ENCODE data around the gene KIRREL3.

Gene KIRREL3

DNA sequence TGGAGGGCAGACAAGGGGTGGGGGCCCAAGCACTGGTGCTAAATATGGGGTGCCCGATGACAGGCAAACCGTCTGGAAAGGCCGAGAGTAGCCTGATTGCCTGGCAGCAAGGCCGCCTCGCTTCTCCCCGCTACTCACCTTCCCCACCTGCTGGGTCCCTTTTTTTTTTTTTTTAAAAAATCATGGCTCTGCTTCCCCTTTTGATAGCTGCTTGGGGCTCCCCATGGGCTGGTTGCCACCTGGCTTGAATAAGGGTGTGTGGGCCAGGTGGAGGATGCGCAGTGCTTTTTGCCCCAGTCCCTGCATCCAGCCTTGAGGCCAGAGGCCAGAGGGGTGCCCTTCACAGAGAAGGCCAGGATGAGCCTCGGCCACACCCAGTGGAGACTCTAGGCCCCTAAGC is 533.1 kb downstream of the KIRREL3 start:
- no peaks in the 10 kb centered on the region for H3K27me3 ChIP-seq (ENCODE audit: low read length)
- H3K4me2 ChIP-seq (ENCODE audit: low read depth, low read length, poor library complexity, severe bottlenecking), result no peak overlapping the region

DNA sequence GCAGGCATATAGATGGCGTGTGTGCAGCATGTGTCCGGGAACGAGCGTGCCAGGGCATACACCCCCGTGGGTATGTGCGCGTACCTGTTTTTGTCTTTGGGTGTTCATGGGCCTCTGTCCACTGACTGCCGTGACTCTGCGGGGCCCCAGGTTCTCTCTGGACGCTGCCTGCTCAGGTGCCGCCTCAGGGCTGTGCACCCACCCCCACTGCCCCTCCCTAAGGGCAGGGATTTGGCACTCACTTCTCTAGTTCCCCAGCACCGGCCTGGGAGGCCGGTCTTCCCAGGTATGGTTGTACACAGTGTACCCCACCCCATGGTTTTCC is 533.6 kb downstream of the KIRREL3 start:
- no peak overlapping the region for H3K4me3 ChIP-seq (ENCODE audit: insufficient read depth, low read length, poor library complexity, severe bottlenecking)
- no peak overlapping the region for H3K4me2 ChIP-seq (ENCODE audit: low read depth, low read length, poor library complexity, severe bottlenecking)
- no peaks in the 10 kb centered on the region for H4K20me1 ChIP-seq (ENCODE audit: low read depth, low read length)
- H3K9me3 ChIP-seq (ENCODE audit: insufficient read depth, low read length), result no peaks in the 10 kb centered on the region
- H3K9ac ChIP-seq (ENCODE audit: low read length), result no peak overlapping the region
- no peak for TF ChIP-seq EZH2phosphoT487 (conservative IDR thresholded peaks at IDR 0.05; ENCODE audit: low read length)
- TF ChIP-seq, protein P1, sequence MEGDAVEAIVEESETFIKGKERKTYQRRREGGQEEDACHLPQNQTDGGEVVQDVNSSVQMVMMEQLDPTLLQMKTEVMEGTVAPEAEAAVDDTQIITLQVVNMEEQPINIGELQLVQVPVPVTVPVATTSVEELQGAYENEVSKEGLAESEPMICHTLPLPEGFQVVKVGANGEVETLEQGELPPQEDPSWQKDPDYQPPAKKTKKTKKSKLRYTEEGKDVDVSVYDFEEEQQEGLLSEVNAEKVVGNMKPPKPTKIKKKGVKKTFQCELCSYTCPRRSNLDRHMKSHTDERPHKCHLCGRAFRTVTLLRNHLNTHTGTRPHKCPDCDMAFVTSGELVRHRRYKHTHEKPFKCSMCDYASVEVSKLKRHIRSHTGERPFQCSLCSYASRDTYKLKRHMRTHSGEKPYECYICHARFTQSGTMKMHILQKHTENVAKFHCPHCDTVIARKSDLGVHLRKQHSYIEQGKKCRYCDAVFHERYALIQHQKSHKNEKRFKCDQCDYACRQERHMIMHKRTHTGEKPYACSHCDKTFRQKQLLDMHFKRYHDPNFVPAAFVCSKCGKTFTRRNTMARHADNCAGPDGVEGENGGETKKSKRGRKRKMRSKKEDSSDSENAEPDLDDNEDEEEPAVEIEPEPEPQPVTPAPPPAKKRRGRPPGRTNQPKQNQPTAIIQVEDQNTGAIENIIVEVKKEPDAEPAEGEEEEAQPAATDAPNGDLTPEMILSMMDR (IDR thresholded peaks at IDR 0.05; ENCODE audit: insufficient read depth, low read length, poor library complexity, severe bottlenecking), result no peak
- no peaks in the 10 kb centered on the region for H3K27me3 ChIP-seq (ENCODE audit: low read length)
- no peaks in the 10 kb centered on the region for H3K36me3 ChIP-seq (ENCODE audit: low read length)
- no peaks in the 10 kb centered on the region for H3K9me2 ChIP-seq (replicated peaks; ENCODE audit: insufficient read depth, low read length)
- no peak overlapping the region for H2AFZ ChIP-seq (ENCODE audit: low read depth, low read length, severe bottlenecking)
- no peak overlapping the region for H3K27ac ChIP-seq (ENCODE audit: low read depth, low read length)
- no peaks in the 10 kb centered on the region for H3K79me2 ChIP-seq (ENCODE audit: insufficient read depth, low read length)
- H3F3A ChIP-seq (ENCODE audit: insufficient read depth), result no peaks in the 10 kb centered on the region

More for the DNA sequence above, 533.1 kb downstream of the KIRREL3 start:
- Histone ChIP-seq H3K79me2 (ENCODE audit: insufficient read depth, low read length) (no peaks in the 10 kb centered on the region), H3F3A (ENCODE audit: insufficient read depth) (no peaks in the 10 kb centered on the region), H3K9me2 (replicated peaks; ENCODE audit: insufficient read depth, low read length) (no peaks in the 10 kb centered on the region), H3K27ac (ENCODE audit: low read depth, low read length) (no peak overlapping the region), H3K36me3 (ENCODE audit: low read length) (no peaks in the 10 kb centered on the region), H3K9me3 (ENCODE audit: insufficient read depth, low read length) (no peaks in the 10 kb centered on the region), H2AFZ (ENCODE audit: low read depth, low read length, severe bottlenecking) (no peak overlapping the region), H3K4me3 (ENCODE audit: insufficient read depth, low read length, poor library complexity, severe bottlenecking) (no peak overlapping the region), H4K20me1 (ENCODE audit: low read depth, low read length) (no peaks in the 10 kb centered on the region), H3K9ac (ENCODE audit: low read length) (no peak overlapping the region)
- no peak for TF ChIP-seq EZH2phosphoT487 (conservative IDR thresholded peaks at IDR 0.05; ENCODE audit: low read length)
- TF ChIP-seq, protein P1 (IDR thresholded peaks at IDR 0.05; ENCODE audit: insufficient read depth, low read length, poor library complexity, severe bottlenecking), result no peak

DNA sequence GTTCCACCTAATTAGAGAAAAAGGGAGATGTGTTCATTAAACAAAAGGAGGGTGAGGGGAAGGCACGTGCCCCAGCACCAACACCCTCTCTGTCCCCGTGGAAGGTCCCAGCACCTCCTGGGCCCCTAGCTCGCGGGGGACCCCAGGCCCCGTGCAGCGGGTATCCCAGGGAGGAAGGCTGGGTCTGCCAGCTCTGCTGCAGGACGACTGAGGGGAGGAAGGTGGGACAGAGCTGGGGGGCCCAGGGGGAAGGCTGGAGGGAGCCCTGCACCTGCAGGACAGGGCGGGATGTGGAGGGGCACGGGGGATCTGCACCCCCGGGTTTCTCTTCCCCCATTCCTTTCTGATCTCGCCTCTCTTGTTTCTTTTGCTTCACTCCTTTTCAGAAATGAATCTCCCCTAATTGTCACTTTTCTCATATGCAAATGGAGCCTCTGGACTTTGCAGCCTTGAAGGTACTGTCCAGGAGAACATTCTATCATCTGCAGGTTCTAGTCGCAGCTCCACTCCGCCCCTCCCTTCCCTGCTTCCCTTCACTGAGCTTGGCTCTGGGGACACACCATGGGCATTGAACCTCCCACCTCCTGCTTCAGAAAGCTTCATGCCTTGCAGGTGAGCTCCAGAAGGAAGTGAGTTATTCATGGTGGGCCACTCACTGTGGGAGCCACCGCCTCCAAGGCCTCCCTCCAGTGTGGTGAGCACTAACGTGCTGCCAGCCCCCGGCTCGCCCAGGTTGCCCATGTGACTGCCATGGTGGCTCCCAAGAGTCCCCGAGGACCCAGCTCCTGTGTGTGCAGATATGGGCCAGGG is 534.1 kb downstream of the KIRREL3 start:
- Histone ChIP-seq H3K4me2 (ENCODE audit: low read depth, low read length, poor library complexity, severe bottlenecking) (no peak overlapping the region), H2AFZ (ENCODE audit: low read depth, low read length, severe bottlenecking) (no peak overlapping the region), H3K4me3 (ENCODE audit: insufficient read depth, low read length, poor library complexity, severe bottlenecking) (no peak overlapping the region), H3K9me2 (replicated peaks; ENCODE audit: insufficient read depth, low read length) (no peaks in the 10 kb centered on the region), H3K79me2 (ENCODE audit: insufficient read depth, low read length) (no peaks in the 10 kb centered on the region), H3F3A (ENCODE audit: insufficient read depth) (no peaks in the 10 kb centered on the region), H4K20me1 (ENCODE audit: low read depth, low read length) (no peaks in the 10 kb centered on the region), H3K9me3 (ENCODE audit: insufficient read depth, low read length) (no peaks in the 10 kb centered on the region), H3K27ac (ENCODE audit: low read depth, low read length) (no peak overlapping the region), H3K27me3 (ENCODE audit: low read length) (no peaks in the 10 kb centered on the region), H3K36me3 (ENCODE audit: low read length) (no peaks in the 10 kb centered on the region), H3K9ac (ENCODE audit: low read length) (no peak overlapping the region)
- TF ChIP-seq EZH2phosphoT487 (conservative IDR thresholded peaks at IDR 0.05; ENCODE audit: low read length), result no peak
- TF ChIP-seq, protein P1 (IDR thresholded peaks at IDR 0.05; ENCODE audit: insufficient read depth, low read length, poor library complexity, severe bottlenecking), result no peak

Data from SU-DHL-6 (cell line).